SW480 (cell line): Measurements from ENCODE around the gene MNAT1.
"Not testable (repeated sequence)": the region's sequence is repeated elsewhere in the genome, so short reads cannot be mapped to it uniquely, and the experiment has no call there.

ENCODE experiments used
- DNase-seq: peaks from one replicate; pipeline ENCODE4 v3.0.0-alpha.2; 2016; ENCODE audit warnings: low spot score

The MNAT1 gene

DNA sequence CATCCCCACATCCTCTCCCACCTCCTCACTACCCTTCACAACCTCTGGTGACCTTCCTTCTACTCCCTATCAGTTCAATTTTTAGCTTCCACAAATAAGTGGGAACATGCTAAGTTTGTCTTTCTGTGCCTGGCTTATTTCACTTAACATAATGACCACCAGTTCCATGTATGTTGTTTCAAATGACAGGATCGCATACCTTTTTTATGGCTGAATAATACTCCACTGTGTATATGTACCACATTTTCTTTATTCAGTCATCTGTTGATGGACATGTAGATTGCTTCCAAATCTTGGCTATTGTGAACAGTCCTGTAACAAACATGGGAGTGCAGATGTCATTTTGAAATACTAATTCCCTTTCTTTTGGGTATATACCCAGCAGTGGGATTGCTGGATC, 147.7 kb downstream of the MNAT1 start:
- no peak for DNase-seq

DNA sequence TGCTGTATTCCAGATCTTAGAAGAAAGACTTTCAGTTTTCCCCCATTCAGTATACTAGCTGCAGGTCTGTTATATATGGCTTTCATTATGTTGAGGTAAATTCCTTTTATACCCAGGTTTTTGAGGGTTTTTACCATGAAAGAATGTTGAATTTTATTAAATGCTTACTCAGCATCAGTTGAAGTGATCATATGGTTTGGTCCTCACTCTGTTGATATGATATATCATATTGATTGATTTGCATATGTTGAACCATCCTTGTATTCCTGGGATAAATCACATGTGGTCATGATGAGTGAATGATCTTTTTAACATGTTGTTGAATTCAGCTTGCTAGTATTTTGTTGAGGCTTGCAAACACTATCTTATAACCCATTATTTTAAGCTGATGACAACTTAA, 149.6 kb downstream of the MNAT1 start:
- DNase-seq = no peak

- not testable (repeated sequence) for DNase-seq
Observed at GRCh38 chr14:60890636-60891035, 156.1 kb downstream of the MNAT1 start.

- no peak for DNase-seq
Observed at GRCh38 chr14:60893911-60894310, 159.3 kb downstream of the MNAT1 start.

DNA sequence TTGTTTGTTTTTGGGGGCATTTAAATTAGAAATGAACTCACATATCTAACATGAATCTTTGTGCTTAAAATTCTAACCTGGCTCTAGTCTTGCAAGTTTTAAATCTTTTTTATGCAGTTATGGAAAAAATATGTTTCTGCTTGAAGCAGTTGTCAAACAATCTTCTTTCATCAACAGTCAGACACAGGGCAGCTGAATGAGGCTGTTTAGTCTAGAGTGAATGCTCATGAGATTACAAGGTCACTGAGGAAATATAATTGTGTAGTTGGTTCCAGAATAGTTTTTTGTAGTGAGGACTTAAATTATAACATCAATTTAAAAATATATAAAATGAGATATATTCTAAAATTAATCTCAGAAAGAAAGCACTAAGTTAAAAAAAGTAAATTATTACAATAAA, 169.8 kb downstream of the MNAT1 start:
- no peak for DNase-seq

DNA sequence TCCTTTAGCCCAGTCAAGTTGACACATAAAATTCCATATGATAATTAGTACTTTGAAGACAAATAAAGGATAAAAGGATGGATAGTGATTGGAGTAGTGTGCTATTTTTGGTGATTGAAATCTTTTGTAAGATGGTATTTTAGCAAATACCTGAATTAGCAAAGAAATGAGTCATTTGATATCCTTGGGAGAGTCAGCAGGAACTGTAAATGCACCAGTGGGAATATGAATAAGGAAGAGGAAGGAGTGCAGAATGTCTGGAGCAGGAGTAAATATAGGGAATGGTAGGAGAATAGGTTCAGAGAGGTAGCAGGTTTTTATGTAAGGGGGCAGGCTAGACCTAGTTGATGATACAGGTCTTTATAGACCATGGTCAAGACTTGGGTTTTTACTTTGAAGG, 171.4 kb downstream of the MNAT1 start:
- no peak for DNase-seq

DNA sequence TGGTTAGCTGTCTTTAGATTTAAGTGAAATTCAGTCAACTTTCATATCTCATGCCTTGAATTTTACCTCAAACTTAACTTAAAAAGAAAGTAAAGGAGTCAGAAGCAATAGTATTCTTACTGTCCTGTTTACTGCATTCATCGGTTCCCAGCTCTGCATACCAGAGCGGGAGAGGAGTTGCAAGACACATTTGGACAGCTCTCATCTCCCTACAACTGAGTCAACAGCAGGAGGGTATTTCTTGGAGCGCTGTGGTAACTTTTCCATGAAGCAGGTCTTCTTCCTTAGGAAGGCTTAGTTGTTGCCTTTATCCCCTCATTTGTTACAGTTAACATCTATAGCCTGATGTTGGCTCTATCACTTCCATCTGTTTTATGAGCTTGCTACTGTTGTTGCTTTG, 181.2 kb downstream of the MNAT1 start:
- no peak for DNase-seq

DNA sequence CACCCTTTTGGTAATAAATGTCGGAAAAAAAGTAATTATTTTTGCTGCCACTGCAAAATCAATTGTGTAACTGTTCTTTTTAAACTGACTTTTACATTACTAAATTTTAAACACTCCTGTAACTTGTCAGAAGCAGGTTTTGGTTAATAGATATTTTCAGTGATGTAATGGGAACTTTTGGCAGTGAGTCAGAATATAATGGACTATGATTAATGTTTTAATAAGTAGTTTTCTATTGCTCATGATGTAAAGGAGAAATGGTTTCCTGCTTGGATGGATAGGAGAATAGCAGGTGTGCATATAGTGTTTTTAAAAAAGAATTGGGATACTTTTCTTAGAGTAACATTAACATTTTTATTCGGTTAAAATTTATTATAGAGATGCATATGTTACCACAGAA, 187.5 kb downstream of the MNAT1 start:
- DNase-seq = no peak

- no peak for DNase-seq
Observed at GRCh38 chr14:60925286-60925685, 190.7 kb downstream of the MNAT1 start.

GRCh38 chr14:60926002-60926401, 191.4 kb downstream of the MNAT1 start:
- DNase-seq = no peak

GRCh38 chr14:60931218-60931617, 196.7 kb downstream of the MNAT1 start:
- no peak for DNase-seq

DNA sequence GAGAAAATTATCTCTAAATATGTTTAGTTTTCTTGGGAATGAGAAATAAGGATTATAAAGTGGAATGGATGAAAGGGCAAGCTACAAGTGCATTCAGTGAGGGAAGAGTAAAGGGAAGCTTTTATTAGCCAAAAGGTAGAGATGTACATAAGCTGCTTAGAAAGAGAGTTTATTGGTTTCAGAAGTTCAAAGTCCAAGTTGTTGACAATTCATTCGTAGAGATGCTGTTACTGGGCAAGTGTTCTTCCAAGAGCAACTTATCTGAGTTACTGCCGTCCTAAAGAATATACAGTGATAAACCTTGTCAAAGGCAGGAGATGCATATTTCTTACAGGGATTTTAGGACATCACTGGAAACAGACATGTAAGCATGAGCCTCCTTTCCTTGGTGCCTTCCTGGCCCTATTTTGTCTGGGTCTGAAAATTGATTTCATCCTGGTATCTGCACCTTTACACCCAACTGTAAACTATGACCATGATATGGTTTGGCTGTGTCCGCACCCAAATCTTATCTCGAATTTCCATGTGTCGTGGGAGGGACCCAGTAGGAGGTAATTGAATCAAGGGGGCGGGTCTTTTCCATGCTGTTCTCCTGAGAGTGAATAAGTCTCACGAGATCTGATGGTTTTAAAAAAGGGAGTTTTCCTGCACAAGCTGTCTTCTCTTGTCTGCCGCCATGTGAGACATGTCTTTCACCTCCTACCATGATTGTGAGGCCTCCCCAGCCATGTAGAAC, 199.5 kb downstream of the MNAT1 start:
- DNase-seq = no peak

- DNase-seq = no peak
Observed at GRCh38 chr14:60935319-60935718, 200.8 kb downstream of the MNAT1 start.

GRCh38 chr14:60943637-60944032, 209.1 kb downstream of the MNAT1 start:
- no peak for DNase-seq

DNA sequence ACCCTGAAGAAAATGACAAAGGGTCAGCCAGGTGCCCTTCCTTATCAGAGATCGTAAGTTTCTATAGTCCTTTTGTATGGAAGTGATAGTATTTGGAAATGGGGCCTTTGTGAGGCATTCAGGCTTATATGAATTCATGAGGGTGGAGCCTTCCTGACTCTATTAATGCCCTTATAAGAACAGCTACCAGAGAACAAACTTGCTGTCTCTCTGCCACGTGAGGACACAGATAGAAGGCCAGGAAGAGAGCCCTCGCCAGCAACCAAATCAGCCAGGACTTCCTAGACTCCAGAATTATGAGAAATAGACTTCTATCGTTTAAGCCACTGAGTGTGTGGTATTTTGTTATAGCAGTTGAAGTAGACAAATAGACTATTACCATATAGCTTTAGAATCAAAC, 209.6 kb downstream of the MNAT1 start:
- DNase-seq = no peak

DNA sequence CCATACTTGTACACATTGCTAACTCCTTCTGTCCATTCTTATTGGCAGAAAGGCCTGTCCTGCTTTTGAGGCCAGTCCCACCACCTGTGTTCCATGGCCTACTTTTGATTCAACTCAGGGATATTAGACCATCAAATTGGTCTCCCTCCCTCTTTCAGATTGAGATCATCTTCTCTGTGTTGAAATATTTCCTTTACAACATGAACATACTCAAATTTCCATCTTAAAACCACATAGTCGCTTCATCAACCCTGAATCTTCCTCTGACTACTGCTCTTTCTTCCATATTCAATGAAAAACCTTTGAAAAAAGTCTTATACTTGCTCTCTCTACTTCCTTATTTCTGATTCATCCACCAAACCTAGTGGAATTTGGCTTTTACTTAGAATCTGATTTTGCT, 211.4 kb downstream of the MNAT1 start:
- no peak for DNase-seq

DNA sequence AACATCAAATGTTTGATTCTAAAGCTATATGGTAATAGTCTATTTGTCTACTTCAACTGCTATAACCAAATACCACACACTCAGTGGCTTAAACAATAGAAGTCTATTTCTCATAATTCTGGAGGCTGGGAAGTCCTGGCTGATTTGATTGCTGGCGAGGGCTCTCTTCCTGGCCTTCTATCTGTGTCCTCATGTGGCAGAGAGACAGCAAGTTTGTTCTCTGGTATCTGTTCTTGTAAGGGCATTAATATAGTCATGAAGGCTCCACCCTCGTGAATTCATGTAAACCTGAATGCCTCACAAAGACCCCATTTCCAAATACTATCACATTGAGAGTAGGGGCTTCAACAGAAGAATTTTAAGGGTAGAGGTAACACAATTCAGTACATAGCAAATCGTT, 212.2 kb downstream of the MNAT1 start:
- no peak for DNase-seq

GRCh38 chr14:60951776-60952435, 217.3 kb downstream of the MNAT1 start:
- no peak for DNase-seq

- no peak for DNase-seq
Observed at GRCh38 chr14:60956202-60956601, 221.6 kb downstream of the MNAT1 start.

DNA sequence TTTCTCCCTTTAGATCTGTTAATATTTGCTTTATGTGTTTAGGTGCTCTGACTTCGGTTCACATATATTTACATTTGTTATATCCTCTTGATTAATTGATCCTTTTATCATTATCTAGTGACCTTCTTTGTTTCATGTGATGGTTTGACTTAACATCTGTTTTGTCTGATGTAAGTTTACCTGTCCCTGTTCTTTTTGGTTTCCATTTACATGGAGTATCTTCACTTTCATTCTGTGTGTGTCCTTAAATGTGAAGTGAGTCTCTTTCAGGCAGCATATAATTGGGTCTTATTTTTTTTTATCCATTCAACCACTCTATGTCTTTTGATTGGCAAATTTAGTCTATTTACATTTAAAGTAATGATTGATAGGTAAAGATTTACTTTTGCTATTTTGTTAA, 222.1 kb downstream of the MNAT1 start:
- DNase-seq = no peak

DNA sequence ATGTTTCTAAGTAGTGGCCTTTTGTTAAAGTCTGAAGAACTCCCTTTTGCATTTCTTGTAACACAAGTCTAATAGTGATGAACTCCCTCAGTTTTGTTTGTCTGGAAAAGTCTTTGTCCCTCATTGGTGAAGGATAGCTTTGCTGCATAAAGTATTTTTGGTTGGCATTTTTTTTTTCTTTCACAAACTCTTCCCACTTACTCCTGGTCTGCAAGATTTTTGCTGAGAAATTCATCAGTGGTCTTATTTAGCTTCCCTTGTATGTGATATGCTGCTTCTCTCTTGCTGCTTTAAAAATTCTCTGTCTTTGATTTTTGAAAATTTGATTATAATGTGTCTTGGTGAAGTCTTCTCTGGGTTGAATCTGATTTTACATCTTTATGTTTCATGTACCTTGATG, 223.6 kb downstream of the MNAT1 start:
- no peak for DNase-seq

DNA sequence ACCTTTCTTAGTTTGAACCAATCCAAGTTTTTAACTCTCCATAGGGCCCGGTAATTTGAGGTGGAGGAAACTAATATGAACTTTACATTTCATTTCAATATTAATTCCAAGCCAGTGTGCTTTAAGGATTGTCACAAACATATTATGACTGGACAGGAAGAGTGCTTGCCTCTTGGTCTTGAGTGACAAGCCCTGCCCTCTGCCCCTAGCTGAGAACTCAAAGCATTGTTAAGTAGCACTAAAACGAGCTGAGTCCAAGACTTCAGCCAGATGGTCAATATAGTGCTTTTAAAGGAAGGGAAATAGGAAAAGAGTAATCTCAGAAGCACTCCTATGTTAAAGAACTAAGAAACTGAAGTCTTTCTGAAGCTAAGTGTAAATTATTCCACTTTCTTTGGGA, 229.2 kb downstream of the MNAT1 start:
- DNase-seq = no peak

GRCh38 chr14:60964904-60965303, 230.3 kb downstream of the MNAT1 start:
- no peak for DNase-seq

- DNase-seq = no peak
Observed at GRCh38 chr14:60965402-60965801, 230.8 kb downstream of the MNAT1 start.
